Measurements from ENCODE around the gene ATAD5.
"Not testable (repeated sequence)": the region's sequence is repeated elsewhere in the genome, so short reads cannot be mapped to it uniquely, and the experiment has no call there.

Gene ATAD5

GRCh38 chr17:30831663-30832437, at the start of gene ATAD5:
ATAD5 (plus strand) TSS chr17:30831966; CDS start chr17:30832348, 382 bp downstream.
- DNase-seq: peak; percentile 79 to 85

- no peak for DNase-seq
Observed at GRCh38 chr17:30782206-30782605, 49.6 kb upstream of the ATAD5 start.

- no peak for DNase-seq
Observed at GRCh38 chr17:30788918-30789317, 42.8 kb upstream of the ATAD5 start.

GRCh38 chr17:30790279-30790678, 41.5 kb upstream of the ATAD5 start:
- no peak for DNase-seq

DNA sequence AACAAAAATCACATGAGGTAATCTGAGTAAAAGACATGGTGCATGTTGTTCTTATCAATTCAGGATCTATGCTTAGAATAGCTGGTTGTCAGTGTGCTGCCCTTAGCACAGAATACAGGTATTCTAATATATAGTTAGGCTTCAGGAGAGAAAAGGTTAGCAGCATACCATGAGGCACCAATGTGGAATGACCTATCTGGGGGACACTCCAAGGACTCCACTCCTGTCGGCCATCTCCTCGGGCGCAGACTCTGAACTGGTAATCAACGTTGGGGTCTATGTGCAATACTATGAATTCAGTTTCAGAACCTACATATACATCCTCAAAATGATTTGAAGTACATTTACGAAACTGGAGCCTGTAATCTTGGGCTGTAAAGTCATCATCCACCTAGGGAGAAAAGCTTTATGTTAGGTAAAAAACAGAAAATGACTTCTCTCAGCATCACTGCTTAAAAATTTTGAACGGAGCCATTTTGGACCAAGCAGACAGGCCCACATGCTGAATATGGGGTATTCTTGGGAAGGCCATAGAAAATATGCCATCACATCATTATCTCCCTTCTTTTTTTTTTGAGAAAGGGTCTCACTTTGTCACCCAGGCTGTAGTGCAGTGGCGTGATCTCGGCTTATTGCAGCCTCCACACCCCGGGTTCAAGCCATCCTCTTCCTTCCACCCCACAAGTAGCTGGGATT, 38.3 kb upstream of the ATAD5 start:
- DNase-seq: no peak

DNA sequence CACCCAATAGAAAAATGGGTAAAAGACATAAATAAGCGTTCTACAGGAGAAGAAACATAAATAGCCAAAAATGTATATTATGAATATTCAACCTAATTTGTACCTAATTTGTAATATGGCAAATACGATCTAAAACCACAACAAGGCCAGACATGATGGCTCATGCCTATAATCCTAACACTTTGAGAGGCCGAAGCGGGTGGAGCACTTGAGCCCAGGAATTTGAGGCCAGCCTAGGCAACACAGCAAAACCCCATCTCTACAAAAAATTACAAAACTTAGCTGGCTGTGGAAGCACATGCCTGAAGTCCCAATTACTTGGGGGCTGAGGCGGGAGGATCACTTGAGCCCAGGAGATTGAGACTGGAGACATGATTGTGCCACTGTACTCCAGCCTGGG, 37.4 kb upstream of the ATAD5 start:
- DNase-seq: no peak

DNA sequence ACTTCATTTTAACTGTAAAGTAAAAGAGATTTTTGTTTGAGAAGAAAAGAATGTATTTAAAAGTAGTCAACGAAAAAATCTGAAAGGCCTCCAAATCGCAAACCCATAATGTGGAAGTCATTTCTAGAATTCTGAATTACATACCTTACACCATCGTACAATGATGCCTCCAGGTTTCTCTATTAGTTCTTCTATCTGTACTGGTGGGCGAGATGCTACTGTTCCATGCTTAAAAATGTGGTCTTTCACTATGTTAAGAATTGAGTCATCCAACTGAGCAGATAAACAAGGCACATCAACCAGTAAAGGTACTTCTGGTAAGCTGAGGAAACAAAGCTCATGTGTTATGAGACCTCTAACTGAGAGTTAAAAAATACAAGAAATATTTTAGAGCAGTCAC, 35.8 kb upstream of the ATAD5 start:
- no peak for DNase-seq

DNA sequence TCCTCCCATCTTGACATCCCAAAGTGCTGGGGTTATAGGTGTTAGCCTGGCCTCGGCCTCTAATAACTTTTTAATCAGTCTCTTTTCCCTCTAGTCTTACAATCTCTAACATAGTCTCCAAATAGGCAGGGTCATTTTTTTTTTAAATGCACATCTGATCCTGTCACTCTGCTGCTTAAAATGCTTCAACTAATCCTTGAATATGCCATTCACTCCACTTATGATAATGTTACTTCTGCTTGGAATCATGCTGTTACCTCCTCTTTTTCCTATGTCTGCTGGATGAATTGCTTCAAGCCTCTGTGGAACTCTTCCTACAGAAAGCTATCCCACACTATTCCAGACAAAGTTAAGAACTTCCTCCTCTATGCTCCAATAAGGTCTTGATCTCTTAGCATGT, 30.1 kb upstream of the ATAD5 start:
- DNase-seq: no peak

- DNase-seq: no peak
Observed at GRCh38 chr17:30805944-30806456, 25.8 kb upstream of the ATAD5 start.

- no peak for DNase-seq
Observed at GRCh38 chr17:30807896-30808295, 23.9 kb upstream of the ATAD5 start.

DNA sequence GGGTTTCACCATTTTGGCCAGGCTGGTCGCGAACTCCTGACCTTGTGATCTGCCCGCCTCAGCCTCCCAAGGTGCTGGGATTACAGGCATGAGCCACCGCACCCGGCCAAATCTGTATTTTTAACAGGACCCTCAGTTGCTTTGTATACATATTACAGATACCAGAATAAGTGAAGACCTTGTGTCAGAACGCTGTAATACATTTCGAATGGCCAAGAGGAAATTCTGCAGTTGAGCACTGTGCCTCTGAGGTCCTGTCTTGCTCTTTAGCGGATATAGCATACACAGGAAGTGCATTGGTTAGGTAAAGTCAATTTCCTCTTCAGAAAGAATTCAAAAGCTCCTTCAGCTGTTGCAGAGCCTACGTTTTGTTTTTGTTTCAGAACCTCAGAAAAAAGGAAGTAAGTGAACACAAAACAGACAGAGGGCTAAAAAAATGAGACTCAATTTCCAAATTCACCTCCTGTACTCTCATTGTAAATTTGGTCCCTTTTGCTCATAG, 22.9 kb upstream of the ATAD5 start:
- DNase-seq: no peak

- DNase-seq: no peak
Observed at GRCh38 chr17:30809867-30810266, 21.9 kb upstream of the ATAD5 start.

- no peak for DNase-seq
Observed at GRCh38 chr17:30812218-30813177, 19.3 kb upstream of the ATAD5 start.

GRCh38 chr17:30814236-30814635, 17.5 kb upstream of the ATAD5 start:
- not testable (repeated sequence) for DNase-seq

GRCh38 chr17:30814860-30815259, 16.9 kb upstream of the ATAD5 start:
- not testable (repeated sequence) for DNase-seq

DNA sequence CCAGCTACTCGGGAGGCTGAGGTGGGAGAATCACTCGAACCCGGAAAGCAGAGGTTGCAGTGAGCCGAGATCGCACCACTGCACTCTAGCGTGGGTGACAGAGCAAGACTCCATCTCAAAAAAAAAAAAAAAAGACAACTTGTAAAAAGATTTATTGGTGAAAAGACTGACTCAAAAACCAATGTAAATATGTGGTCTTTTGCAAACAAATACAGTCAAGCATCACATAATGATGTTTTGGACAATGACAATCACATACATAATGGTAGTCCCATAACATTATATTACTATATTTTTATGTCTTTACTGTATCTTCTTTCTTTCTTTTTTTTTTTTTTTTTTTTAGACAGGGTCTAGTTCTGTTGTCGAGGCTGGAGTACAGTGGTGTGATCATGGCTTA, 15.6 kb upstream of the ATAD5 start:
- no peak for DNase-seq

DNA sequence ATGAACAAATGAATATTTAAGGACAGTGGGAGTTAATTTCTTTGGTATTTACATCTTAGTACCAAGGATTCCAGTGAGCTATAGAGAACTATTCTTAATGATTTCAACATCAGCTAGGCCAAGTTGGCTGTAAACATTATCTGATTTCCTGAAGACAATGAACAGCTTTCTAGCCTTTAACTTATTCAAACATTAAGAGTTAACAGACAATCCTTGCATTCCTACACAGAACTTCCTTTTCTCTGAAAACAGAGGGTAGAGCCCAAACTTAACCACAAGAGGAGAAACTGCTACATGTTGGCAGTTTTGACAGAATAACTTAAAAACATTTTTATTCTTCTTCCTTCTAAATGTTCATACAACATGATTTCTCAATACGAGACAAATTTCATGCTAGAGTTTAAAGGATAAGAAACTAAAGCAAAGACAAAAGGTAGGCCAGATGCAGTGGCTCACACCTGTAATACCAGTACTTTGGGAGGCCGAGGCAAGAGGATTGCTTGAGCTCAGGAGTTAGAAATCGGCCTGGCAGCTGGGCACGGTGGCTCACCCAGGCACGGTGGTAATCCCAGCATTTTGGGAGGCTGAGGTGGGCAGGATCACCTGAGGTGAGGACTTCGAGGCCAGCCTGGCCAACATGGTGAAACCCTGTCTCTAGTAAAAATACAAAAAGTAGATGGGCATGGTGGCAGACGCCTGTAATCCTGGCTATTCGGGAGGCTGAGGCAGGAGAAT, 11.6 kb upstream of the ATAD5 start:
- DNase-seq: no peak

- no peak for DNase-seq
Observed at GRCh38 chr17:30821871-30822723, 9.7 kb upstream of the ATAD5 start.

GRCh38 chr17:30822919-30823318, 8.8 kb upstream of the ATAD5 start:
- DNase-seq: not testable (repeated sequence)

GRCh38 chr17:30823421-30823820, 8.3 kb upstream of the ATAD5 start:
- DNase-seq: no peak

- no peak for DNase-seq
Observed at GRCh38 chr17:30824002-30824355, 7.8 kb upstream of the ATAD5 start.
